IPS-18a (cell line): Measurements from ENCODE around the gene ADAM12.

ENCODE experiments used
- H3K27ac ChIP-seq: one replicate; pipeline ENCODE4 v1.5.1; 2013; ENCODE audit warnings: low read length
- H3K27me3 ChIP-seq: one replicate; pipeline ENCODE4 v1.6.1; 2013; ENCODE audit warnings: mild to moderate bottlenecking, low read length; ENCODE audit not compliant: control insufficient read depth, insufficient read depth
- H3K36me3 ChIP-seq: one replicate; pipeline ENCODE4 v1.6.1; 2013; ENCODE audit warnings: low read depth, low read length; ENCODE audit not compliant: control insufficient read depth
- H3K4me1 ChIP-seq: one replicate; pipeline ENCODE4 v1.6.1; 2013; ENCODE audit warnings: low read depth, low read length; ENCODE audit not compliant: control insufficient read depth
- H3K4me3 ChIP-seq: one replicate; pipeline ENCODE4 v1.5.1; 2013; ENCODE audit warnings: low read length
- H3K9ac ChIP-seq: one replicate; pipeline ENCODE4 v1.6.1; 2013; ENCODE audit warnings: mild to moderate bottlenecking, low read length, moderate library complexity
- H3K9me3 ChIP-seq: one replicate; pipeline ENCODE4 v1.6.1; 2013; ENCODE audit warnings: low read depth, low read length; ENCODE audit not compliant: control insufficient read depth

Gene ADAM12

DNA sequence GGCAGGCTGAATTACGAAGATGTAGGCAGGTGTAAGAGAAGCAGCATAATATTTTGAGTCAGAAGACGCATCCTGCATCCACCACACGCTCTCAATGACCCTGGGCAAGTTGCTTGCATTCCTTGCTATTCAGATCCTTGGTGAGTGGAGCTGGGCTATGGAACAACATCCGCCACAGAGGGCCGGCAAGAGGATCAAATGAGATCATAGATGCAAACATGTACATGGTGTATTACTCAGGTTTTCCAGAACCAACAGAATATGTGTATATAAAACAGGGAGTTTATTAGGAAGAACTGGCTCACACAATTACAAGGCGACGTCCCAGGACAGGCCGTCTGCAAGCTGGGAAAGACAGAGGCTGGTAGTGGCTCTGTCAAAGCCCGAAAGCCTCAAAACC is 51.5 kb downstream of the ADAM12 start:
- Histone ChIP-seq H3K4me3 (no peak overlapping the region), H3K9me3 (no peaks in the 10 kb centered on the region), H3K27me3 (no peaks in the 10 kb centered on the region), H3K4me1 (no peaks in the 10 kb centered on the region), H3K27ac (no peak overlapping the region), H3K36me3 (no peaks in the 10 kb centered on the region), H3K9ac (no peak overlapping the region)

DNA sequence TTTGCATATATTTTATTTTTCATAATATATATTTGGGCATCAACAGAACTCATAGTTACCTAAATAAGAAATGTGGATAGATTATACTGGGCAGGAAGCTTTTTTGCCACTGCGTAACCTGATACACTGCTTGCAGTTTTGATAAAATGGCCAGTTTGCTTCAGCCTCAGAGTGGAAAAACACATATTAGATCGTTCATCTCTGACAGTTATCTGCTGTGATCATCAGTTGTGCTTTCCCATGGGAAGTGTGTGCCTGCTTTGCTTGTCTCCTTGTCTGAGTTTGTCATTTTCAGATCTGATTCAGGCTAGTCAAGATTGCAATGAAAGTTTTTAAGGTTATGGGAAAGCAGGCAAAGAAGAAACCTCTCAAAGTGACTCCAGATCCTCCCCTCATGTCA is 54.0 kb downstream of the ADAM12 start:
- Histone ChIP-seq H3K27me3 (no peaks in the 10 kb centered on the region), H3K36me3 (no peaks in the 10 kb centered on the region), H3K9me3 (no peaks in the 10 kb centered on the region), H3K4me1 (no peaks in the 10 kb centered on the region), H3K4me3 (no peak overlapping the region), H3K9ac (no peak overlapping the region), H3K27ac (no peak overlapping the region)

DNA sequence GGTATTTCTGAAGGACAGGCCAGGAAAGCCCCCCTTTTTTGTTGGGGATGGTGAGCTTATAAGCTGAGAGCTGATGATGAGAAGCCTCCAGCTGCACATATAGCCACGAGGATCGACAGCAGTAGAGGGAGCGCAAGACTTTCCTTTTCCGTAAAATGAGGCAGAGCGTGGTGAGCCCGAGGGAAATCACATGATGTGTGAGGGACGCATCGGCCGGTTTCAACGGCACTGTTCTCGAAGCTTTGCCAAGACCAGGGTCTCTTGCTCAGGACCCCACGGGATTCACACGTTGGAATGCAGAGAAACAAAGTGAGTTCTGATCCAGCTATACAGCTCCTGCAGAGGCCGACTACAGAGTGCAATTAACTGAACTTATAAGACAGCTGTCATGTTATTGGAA is 55.7 kb downstream of the ADAM12 start:
- H3K9ac ChIP-seq, result no peak overlapping the region
- H3K36me3 ChIP-seq, result no peaks in the 10 kb centered on the region
- H3K27ac ChIP-seq, result no peak overlapping the region
- H3K9me3 ChIP-seq, result no peaks in the 10 kb centered on the region
- no peaks in the 10 kb centered on the region for H3K27me3 ChIP-seq
- H3K4me1 ChIP-seq, result no peaks in the 10 kb centered on the region
- no peak overlapping the region for H3K4me3 ChIP-seq

DNA sequence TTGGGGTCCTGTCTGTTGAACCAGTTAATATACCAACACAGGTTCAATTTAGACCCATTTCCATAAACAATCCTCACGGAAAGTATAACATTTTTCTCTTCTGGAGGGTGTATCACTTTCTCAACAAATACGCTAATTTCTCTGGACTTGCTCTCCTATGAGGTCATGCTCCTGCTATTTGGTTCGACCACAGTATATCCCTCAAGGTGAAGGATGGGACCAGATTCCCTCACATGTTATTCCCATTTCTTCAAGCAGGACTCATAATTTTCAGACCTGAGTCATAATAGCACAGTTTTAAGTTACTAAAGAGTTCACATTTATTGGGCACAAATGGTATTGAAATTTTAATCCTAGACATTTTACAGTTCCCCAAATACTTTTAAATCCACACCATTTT is 57.2 kb downstream of the ADAM12 start:
- Histone ChIP-seq H3K9me3 (no peaks in the 10 kb centered on the region), H3K36me3 (no peaks in the 10 kb centered on the region), H3K4me1 (no peaks in the 10 kb centered on the region), H3K27me3 (no peaks in the 10 kb centered on the region), H3K9ac (no peak overlapping the region), H3K4me3 (no peak overlapping the region), H3K27ac (no peak overlapping the region)

DNA sequence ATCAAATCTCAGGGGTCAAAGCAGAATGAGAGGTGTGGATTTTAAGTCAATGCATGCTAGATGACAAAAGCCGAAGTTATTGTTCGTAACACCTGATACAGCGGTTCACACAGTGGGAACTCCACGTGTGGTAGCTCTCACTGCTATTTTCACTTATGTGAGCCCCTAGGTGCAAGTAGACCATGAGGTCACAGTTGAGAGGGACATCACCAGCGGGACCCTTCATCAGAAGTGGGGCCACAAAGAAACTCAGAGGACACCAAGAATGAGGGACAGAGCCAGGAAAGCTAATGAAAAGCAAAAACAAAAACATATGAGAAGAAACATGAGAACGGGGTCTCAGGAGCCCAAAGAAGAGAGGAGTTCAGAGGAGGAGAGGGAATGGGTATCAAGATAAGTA is 63.5 kb downstream of the ADAM12 start:
- Histone ChIP-seq H3K9ac (no peak overlapping the region), H3K27me3 (no peaks in the 10 kb centered on the region), H3K4me3 (no peak overlapping the region), H3K4me1 (peaks cover 2% of the 10 kb centered on the region), H3K27ac (no peak overlapping the region), H3K36me3 (no peaks in the 10 kb centered on the region), H3K9me3 (no peaks in the 10 kb centered on the region)

DNA sequence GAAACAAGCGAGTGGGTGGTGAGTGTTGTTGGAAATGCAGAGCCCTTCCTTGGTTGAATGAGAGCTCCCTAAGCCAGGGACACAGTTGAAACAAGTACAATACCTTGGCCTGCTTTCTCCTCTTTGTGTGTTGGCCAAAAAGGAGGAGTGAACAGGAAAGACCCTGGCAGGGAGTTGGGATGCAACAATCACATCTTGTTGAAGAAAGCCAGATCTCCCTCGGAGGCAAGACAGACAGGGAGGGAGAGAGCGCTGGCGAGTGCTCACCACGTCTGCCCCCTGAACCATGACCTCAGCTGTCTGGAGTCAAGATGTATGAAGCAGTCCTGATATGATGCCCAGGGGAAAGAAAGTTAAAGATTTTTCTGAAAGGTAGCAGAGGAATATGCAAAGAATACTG is 66.8 kb downstream of the ADAM12 start:
- Histone ChIP-seq H3K27ac (no peak overlapping the region), H3K9ac (no peak overlapping the region), H3K4me1 (peaks cover 2% of the 10 kb centered on the region), H3K27me3 (no peaks in the 10 kb centered on the region), H3K4me3 (no peak overlapping the region), H3K9me3 (no peaks in the 10 kb centered on the region), H3K36me3 (no peaks in the 10 kb centered on the region)

DNA sequence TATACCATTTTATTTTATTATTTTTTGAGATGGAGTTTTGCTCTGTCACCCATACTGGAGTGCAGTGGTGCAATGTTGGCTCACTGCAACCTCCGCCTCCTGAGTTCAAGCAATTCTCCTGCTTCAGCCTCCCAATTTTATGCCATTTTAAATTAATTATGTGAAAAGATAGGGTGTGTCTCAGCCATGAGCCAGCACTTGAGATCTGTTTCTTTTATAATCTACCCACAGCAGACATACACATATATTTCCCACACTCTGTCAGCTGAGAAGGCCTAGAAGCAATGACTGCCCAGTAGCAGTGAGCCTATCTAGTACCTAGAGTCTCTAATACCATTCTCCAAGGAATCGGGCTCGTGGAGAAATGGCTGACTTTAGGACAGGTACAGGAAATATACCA is 70.5 kb downstream of the ADAM12 start:
- no peaks in the 10 kb centered on the region for H3K4me1 ChIP-seq
- no peaks in the 10 kb centered on the region for H3K36me3 ChIP-seq
- H3K27ac ChIP-seq, result no peak overlapping the region
- no peaks in the 10 kb centered on the region for H3K27me3 ChIP-seq
- H3K4me3 ChIP-seq, result no peak overlapping the region
- H3K9me3 ChIP-seq, result no peaks in the 10 kb centered on the region
- H3K9ac ChIP-seq, result no peak overlapping the region

DNA sequence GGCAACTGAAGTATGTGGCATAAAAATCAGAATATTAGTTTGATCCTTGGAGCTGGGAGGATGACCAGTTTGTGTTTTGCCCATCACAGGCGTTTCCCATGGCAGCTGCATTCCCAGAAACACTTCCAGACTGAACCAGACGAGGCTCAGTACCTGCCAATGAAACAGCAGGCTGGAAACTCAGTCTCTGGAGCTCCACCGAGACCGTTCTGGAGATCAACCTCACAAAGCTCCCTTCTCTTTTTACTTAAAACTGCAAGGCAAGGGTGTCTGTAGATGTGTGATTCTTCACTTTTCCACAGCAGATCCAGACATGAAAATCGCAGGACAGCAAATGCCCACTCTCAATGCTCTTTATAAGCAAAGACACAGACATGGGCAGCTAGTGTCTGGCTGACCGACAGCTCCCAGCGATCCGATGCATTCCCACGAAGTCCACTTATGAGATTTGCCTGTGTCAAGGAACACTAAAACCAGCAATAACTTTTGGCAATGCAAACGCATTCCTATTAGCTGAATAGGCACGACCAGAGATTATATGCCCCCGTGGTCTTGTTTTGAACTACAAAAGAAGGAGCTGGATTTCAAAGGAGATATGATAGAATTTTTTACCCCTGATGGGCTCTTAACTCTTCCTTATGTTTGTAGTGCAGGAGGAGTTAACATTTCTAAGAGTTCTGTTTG is 72.6 kb downstream of the ADAM12 start:
- Histone ChIP-seq H3K36me3 (no peaks in the 10 kb centered on the region), H3K9me3 (no peaks in the 10 kb centered on the region), H3K4me1 (no peaks in the 10 kb centered on the region), H3K9ac (no peak overlapping the region), H3K27ac (no peak overlapping the region), H3K4me3 (no peak overlapping the region), H3K27me3 (no peaks in the 10 kb centered on the region)

DNA sequence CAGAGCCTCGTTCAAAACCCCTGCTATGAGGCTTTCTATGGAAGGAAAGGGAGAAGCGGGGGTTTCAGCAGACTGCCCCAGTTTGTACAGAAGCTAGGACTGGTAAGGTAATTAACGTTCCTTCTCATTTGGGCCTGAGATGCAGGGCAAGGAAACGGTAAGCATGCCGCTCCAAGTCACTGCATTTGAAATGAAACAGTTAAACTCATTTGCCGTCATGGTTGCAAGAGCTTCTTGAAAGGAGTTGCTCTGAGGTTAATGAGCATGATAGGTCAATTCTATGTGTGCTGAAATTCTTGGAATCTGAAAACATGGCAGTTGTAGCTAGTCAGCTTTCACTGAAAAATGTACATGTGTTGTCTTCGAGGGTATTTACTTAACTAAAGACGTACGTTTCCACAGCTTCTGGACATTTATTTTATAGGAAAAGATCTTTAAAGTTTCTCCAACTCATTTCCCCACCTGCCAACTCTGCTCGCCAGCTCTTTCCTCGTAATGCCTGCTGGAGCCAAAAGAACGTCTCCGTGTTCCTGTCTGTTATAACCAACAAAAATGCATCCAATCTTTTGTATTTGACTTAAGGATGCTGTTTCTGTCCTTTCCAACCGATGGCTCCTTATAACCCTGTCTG is 73.3 kb downstream of the ADAM12 start:
- no peaks in the 10 kb centered on the region for H3K4me1 ChIP-seq
- H3K9me3 ChIP-seq, result no peaks in the 10 kb centered on the region
- H3K9ac ChIP-seq, result no peak overlapping the region
- H3K4me3 ChIP-seq, result no peak overlapping the region
- no peaks in the 10 kb centered on the region for H3K27me3 ChIP-seq
- no peak overlapping the region for H3K27ac ChIP-seq
- no peaks in the 10 kb centered on the region for H3K36me3 ChIP-seq

DNA sequence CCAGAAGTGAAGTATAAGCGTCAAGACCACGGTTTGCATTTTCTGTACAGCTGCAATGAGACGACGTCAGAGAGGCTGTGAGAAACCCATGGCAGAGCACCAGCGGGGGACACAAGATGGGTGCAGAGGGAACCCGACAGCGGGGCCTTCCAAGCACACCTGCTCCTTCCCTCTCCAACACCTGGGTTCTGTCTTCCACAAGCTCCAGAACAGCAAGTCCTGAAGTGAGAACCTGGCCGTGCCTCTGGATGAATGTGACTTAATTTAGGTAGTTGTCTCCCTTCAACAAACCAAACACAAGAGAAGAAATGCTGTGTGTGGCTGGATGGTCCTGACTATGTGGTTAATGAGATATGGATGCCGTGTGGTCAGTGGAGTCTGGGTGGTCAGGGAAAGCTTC is 76.1 kb downstream of the ADAM12 start:
- Histone ChIP-seq H3K9me3 (no peaks in the 10 kb centered on the region), H3K27ac (no peak overlapping the region), H3K4me1 (no peaks in the 10 kb centered on the region), H3K4me3 (no peak overlapping the region), H3K36me3 (no peaks in the 10 kb centered on the region), H3K27me3 (no peaks in the 10 kb centered on the region), H3K9ac (no peak overlapping the region)

DNA sequence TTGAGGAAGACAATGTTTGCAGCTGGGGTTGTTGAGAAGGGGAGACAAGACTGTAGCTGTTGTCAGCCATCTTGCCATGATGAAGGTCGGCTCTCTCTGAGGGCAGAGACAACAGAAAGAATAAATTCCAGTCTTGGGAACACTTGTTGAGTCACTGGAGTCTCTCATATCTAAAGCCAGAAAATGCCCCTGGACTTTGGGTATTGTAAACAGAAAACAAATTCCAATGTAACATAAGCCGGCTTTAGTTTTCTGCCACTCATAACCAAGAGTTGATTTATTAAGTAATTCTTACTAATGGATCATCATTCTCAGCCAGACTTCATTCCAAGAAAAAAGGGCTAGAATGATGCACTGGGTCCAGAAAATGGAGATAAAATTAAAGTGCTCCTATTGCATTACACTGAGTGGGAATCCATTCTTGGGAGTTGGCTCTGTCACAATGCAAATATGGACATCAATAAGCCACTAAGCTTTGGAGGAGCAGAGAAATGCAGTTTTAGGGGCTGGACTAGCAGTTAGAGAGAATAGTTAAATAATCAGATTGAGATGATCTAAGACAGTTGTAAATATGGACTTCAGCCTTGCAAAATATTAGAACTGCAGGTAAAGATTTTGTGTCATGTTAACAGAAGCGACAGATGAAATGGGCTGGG is 78.9 kb downstream of the ADAM12 start:
- no peaks in the 10 kb centered on the region for H3K36me3 ChIP-seq
- H3K4me1 ChIP-seq, result no peaks in the 10 kb centered on the region
- H3K9ac ChIP-seq, result no peak overlapping the region
- no peaks in the 10 kb centered on the region for H3K27me3 ChIP-seq
- H3K9me3 ChIP-seq, result no peaks in the 10 kb centered on the region
- no peak overlapping the region for H3K27ac ChIP-seq
- no peak overlapping the region for H3K4me3 ChIP-seq
